ENCODE data around the gene RTKN2.

RTKN2 gene

DNA sequence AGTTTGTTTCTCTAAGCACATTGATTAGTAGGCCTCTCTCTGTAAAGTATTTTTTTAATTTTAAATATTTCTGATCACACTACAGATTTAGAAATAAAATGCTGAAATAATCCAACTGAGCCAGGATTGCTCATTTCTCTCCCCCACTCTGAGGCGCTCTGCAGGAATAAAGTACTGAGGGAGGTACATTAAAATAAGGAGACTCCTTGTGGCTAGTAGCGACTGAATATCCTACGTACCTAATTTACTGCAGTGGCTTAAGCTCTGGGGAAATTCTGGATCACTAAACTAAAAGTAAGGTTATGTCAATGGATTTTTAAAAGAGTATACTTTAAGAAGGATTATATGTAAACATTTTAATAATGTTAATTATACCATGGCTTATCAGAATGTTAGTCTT lies 75.2 kb downstream of the RTKN2 start:
- Histone ChIP-seq H2AFZ (ENCODE audit: low read length) (no peak overlapping the region), H3F3A (ENCODE audit: low read depth) (no peaks in the 10 kb centered on the region), H3K36me3 (ENCODE audit: insufficient read depth, low read length) (peaks cover 5% of the 10 kb centered on the region; the same call in 1 of the 2 replicates), H3K9me2 (replicated peaks; ENCODE audit: low read depth, low read length) (no peaks in the 10 kb centered on the region), H3K79me2 (ENCODE audit: insufficient read depth, low read length) (no peaks in the 10 kb centered on the region), H3K27me3 (ENCODE audit: insufficient read depth, low read length, poor library complexity, severe bottlenecking) (no peaks in the 10 kb centered on the region), H3K4me1 (ENCODE audit: insufficient read depth, low read length, poor library complexity, severe bottlenecking) (peaks cover 32% of the 10 kb centered on the region), H4K20me1 (ENCODE audit: insufficient read depth, low read length, poor library complexity, severe bottlenecking) (no peaks in the 10 kb centered on the region), H3K4me2 (ENCODE audit: low read depth, low read length, poor library complexity, severe bottlenecking) (no peak overlapping the region), H3K9me3 (ENCODE audit: insufficient read depth, low read depth, low read length) (no peaks in the 10 kb centered on the region), H3K9ac (ENCODE audit: low read depth, low read length, poor library complexity, severe bottlenecking) (no peak overlapping the region), H3K4me3 (ENCODE audit: low read length, poor library complexity, severe bottlenecking) (no peak overlapping the region)
- TF ChIP-seq, protein P1, sequence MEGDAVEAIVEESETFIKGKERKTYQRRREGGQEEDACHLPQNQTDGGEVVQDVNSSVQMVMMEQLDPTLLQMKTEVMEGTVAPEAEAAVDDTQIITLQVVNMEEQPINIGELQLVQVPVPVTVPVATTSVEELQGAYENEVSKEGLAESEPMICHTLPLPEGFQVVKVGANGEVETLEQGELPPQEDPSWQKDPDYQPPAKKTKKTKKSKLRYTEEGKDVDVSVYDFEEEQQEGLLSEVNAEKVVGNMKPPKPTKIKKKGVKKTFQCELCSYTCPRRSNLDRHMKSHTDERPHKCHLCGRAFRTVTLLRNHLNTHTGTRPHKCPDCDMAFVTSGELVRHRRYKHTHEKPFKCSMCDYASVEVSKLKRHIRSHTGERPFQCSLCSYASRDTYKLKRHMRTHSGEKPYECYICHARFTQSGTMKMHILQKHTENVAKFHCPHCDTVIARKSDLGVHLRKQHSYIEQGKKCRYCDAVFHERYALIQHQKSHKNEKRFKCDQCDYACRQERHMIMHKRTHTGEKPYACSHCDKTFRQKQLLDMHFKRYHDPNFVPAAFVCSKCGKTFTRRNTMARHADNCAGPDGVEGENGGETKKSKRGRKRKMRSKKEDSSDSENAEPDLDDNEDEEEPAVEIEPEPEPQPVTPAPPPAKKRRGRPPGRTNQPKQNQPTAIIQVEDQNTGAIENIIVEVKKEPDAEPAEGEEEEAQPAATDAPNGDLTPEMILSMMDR (conservative IDR thresholded peaks at IDR 0.05; ENCODE audit: low read length), result no peak
- TF ChIP-seq EZH2phosphoT487 (IDR thresholded peaks at IDR 0.05; ENCODE audit: borderline replicate concordance), result no peak

DNA sequence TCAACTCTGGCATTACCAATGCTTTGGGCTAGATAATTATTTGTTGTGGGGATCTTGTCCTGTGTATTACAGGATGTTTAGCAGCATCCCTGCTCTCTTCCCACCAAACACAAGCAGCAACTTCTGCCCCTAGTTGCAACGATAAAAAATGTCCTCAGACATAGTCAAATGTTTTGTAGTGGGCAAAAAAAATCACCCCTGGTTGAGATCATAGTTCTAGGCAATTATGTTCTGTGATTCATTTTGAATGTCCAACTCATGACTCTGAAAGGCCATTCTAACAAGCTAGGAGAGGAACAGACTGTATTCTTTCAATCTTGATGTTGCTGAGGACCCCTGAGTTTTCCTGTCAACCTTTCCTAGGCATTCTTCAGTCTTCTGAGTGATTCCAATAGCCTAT lies 79.5 kb downstream of the RTKN2 start:
- Histone ChIP-seq H3K9ac (ENCODE audit: low read depth, low read length, poor library complexity, severe bottlenecking) (no peak overlapping the region), H3K36me3 (ENCODE audit: insufficient read depth, low read length) (no peaks in the 10 kb centered on the region), H3K79me2 (ENCODE audit: insufficient read depth, low read length) (no peaks in the 10 kb centered on the region), H3K4me3 (ENCODE audit: low read length, poor library complexity, severe bottlenecking) (no peak overlapping the region), H3K4me1 (ENCODE audit: insufficient read depth, low read length, poor library complexity, severe bottlenecking) (peaks cover 42% of the 10 kb centered on the region), H3K9me3 (ENCODE audit: insufficient read depth, low read depth, low read length) (no peaks in the 10 kb centered on the region), H3K4me2 (ENCODE audit: low read depth, low read length, poor library complexity, severe bottlenecking) (no peak overlapping the region), H2AFZ (ENCODE audit: low read length) (no peak overlapping the region), H3F3A (ENCODE audit: low read depth) (peaks cover 9% of the 10 kb centered on the region), H3K9me2 (replicated peaks; ENCODE audit: low read depth, low read length) (no peaks in the 10 kb centered on the region), H3K27me3 (ENCODE audit: insufficient read depth, low read length, poor library complexity, severe bottlenecking) (no peaks in the 10 kb centered on the region), H4K20me1 (ENCODE audit: insufficient read depth, low read length, poor library complexity, severe bottlenecking) (no peaks in the 10 kb centered on the region)
- no peak for TF ChIP-seq EZH2phosphoT487 (IDR thresholded peaks at IDR 0.05; ENCODE audit: borderline replicate concordance)
- TF ChIP-seq, protein P1 (conservative IDR thresholded peaks at IDR 0.05; ENCODE audit: low read length), result no peak

DNA sequence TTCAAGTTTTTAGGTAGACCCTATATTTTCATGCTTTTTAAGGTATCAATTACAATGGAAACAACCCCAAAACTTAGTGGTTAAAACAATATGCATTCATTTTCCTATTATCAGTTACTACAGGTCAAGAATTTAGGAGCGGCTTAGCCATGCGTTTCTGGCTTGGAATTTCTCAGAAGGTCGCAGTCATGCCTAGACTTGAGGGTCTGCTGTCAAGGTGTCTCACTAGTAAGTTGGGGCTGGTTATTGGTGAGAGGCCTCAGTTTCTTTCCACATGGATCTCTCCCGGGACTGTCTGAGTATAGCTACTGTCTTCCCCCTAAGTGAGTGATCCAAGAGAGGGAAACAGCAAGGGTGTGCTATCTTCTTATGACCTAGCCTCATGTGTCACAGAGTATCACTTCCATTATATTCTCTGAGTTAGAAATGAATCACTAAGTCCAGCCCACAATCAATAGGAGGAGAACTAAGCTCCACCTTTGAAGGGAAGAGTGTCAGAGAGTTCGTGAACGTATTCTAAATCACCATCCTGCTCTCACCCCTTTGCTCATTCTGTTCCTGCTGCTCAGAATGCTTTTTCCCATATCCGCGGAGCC lies 80.5 kb downstream of the RTKN2 start:
- H3K9me3 ChIP-seq (ENCODE audit: insufficient read depth, low read depth, low read length), result no peaks in the 10 kb centered on the region
- H3K9ac ChIP-seq (ENCODE audit: low read depth, low read length, poor library complexity, severe bottlenecking), result no peak overlapping the region
- TF ChIP-seq, protein P1 (conservative IDR thresholded peaks at IDR 0.05; ENCODE audit: low read length), result no peak
- no peak for TF ChIP-seq EZH2phosphoT487 (IDR thresholded peaks at IDR 0.05; ENCODE audit: borderline replicate concordance)
- H3K79me2 ChIP-seq (ENCODE audit: insufficient read depth, low read length), result no peaks in the 10 kb centered on the region
- no peak overlapping the region for H3K4me3 ChIP-seq (ENCODE audit: low read length, poor library complexity, severe bottlenecking)
- no peak overlapping the region for H3K4me2 ChIP-seq (ENCODE audit: low read depth, low read length, poor library complexity, severe bottlenecking)
- no peak overlapping the region for H2AFZ ChIP-seq (ENCODE audit: low read length)
- no peaks in the 10 kb centered on the region for H3K9me2 ChIP-seq (replicated peaks; ENCODE audit: low read depth, low read length)
- H4K20me1 ChIP-seq (ENCODE audit: insufficient read depth, low read length, poor library complexity, severe bottlenecking), result no peaks in the 10 kb centered on the region
- no peaks in the 10 kb centered on the region for H3K27me3 ChIP-seq (ENCODE audit: insufficient read depth, low read length, poor library complexity, severe bottlenecking)
- peaks cover 48% of the 10 kb centered on the region for H3K4me1 ChIP-seq (ENCODE audit: insufficient read depth, low read length, poor library complexity, severe bottlenecking)
- H3K36me3 ChIP-seq (ENCODE audit: insufficient read depth, low read length), result no peaks in the 10 kb centered on the region
- H3F3A ChIP-seq (ENCODE audit: low read depth), result peaks cover 15% of the 10 kb centered on the region

All from Loucy (cell line).